ENCODE data around the gene MC1R.
"Not testable (repeated sequence)": the region's sequence is repeated elsewhere in the genome, so short reads cannot be mapped to it uniquely, and the experiment has no call there.

The MC1R gene

DNA sequence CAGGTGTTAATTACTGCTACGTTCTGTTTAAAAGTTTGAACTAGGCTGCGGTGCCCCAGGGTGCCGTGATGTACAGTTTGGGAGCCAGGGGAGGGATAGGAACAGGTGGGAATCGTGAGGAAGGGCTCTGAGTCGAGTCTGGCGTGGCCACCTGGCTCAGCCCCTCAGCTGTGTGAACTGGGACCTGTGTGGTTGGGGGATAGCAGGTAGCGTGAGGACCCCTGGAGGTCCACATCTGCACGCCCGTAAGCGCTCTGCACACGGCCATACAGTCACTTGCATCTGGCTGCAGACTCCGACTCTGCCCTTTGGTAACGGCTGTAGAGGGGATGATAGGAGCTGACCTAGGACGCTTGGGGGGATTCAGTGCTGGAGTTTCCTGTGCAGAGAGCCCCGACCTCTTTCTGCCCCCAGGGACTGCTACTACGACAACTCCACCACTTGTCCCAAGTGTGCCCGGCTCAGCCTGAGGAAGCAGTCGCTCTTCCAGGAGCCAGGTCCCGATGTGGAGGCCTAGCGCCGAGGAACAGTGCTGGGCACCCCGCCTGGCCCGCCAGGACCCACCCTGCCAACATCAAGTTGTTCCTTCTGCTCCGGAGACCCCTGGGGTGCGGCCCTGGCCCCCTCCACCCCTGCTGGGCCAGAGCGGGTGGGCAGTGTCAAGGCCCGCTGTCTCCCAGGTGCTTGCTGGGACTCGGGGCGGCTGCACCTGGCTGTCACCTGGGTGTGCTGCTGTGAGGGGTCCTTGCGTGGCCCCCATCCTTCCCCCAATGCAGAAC, 47.0 kb downstream of the MC1R start:
- no peak for DNase-seq

DNA sequence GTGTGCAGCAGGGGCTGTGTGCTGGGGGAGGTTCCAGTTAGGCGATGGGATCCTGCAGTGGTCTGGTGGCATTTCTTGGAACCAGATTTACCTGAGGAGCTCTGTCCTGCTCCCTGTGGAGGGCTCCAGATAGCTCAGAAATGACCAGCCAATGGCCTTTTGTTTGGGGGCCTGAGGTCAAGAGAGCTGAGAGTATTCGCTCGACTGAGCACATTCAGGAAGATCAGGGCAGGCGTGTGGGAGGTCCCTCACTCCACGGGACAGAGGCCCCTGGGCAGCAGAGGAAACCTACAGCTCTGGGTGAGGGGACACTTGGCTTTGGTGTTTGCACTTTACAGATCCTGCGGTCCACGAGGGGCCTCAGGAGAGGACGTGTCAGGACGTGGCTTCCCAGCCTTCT, 48.1 kb downstream of the MC1R start:
- no peak for DNase-seq

DNA sequence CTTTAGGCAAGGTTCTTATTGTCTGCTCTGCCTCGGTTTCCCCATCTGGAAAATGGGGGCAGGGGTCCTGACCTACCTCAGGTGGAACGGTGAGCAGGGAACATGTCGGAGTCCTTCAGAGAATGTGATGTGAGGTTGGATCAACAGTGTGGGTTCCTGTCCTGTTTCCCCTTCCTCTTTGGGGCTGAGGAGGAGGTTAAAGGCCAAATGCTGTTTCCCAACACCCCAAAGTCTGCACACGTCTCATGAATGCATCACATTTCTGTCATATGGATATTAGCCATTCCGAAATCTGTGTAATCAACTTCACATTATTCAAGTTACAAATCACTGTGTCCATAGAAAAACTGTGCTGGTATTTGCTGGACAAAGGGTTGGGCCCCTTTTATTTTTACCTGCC, 48.8 kb downstream of the MC1R start:
- not testable (repeated sequence) for DNase-seq

DNA sequence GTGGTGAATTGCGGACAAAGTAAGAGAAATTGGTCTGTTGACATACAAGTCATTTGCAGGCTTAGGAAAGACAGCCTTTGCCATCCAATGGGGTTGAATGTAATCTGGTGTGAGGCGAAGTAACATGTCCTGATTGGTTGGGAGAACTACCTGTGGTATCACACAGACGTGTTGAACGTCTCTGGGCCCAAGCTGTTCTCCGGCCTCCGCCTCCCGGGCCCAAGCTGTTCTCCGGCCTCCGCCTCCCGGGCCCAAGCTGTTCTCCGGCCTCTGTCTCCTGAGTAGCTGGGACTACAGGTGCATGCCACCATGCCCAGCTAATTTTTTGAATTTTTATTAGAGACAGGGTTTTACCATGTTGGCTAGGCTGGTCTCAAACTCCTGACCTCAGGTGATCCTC, 49.4 kb downstream of the MC1R start:
- not testable (repeated sequence) for DNase-seq

DNA sequence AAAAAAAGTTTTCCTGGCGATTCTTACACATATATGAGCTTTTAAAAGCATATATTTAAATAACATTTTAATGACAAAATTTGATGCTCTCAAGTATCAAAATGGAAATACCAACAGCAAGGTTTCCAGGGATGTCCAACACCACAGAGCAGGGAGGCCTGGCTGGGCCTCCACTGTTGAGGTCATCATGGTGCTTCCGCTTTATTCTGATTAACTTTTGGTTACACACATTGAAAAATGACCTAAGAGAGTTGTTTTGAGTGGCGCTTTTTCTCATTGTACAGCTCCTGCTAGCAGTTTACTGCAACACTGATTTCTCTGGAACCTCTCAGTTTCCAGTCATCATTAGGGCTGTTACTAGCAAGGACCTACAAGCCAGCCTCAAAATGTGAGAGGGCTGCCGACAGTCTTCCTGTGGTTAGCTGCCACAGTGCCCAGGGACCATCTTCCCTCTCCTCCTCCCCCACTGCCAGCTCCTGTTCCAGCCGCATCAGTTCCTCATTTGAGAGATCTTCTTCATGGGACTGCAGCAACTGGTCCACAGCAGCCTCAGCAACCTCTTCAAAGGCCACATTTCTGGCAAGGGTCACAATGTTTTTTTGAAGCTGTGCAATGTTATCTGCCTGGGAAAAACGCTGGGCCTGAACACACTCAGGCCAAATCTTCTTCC, 51.2 kb downstream of the MC1R start:
- no peak for DNase-seq

All from NCI-H1417 treated with DMSO at 0.1 percent for 48 hours (cell line).